ENCODE results near the gene SIPA1L2. TPM values are rescaled to one million over a fixed set of nuclear protein-coding genes. Genes with fewer than 3 reads are reported as not detected.

The SIPA1L2 gene
- total and polyA plus RNA-seq, 10 of the 15 experiments (the other 5 are each of a cell fraction or from before 2014, with no cell fraction given) = 0.01 to 0.18 TPM; not detected in 8

DNA sequence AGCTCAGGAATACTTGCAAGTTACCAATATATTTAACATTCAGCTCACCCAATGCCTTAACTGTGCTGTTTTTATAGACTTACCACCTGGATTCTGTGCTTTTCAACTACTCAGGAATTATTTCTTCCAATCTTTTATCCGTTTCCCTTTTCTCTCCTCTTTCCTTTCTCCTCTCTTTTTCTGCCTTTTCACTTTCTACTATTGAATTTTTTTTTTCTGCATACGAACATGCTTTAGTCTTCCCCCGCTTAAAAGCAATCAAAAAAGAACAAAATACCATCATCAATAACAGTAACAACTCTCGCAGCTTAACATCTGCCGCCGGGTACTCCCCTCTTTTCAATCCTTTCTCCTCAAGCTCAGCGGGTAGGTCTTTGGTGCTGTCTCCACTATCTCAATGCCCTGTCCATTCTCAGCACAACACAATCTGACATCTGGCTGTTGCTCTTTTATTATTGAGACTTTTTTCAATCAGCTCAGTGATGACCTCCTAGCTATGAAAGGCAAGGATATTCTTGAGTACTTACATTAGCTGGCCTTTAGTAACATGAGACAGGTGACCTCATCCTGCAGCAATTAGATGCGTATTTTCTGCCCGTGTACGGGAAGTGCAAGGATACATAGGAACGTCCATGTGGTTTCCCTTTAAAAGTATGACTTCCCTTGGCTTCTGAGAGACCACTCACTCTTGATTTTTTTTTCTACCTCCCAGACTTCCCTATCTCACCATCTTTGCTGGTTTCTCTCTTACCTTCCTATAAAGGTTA, 40.2 kb upstream of the SIPA1L2 start:
- Histone ChIP-seq H3K9ac (ENCODE audit: control insufficient read depth, insufficient read depth, low read length) (no peak overlapping the region), H3K27me3 (replicated peaks in 1 of 2; ENCODE audit: control insufficient read depth in 2 of 2, insufficient read depth in 2 of 2, low read length in 1 of 2) (no peaks in the 10 kb centered on the region; a peak in 1 of 4 replicates), H2AFZ (ENCODE audit: control insufficient read depth, low read depth, low read length) (no peak overlapping the region), H3K27ac (ENCODE audit: control insufficient read depth, insufficient read depth) (no peak overlapping the region), H3K4me1 (ENCODE audit: control insufficient read depth, insufficient read depth, low read length) (no peaks in the 10 kb centered on the region), H3K9me3 (replicated peaks; ENCODE audit: control insufficient read depth, insufficient read depth, low read length) (no peaks in the 10 kb centered on the region), H4K20me1 (ENCODE audit: control insufficient read depth, insufficient read depth) (no peaks in the 10 kb centered on the region), H3K79me2 (ENCODE audit: control insufficient read depth, insufficient read depth, low read length) (no peaks in the 10 kb centered on the region), H3K36me3 (ENCODE audit: control insufficient read depth in 2 of 2, insufficient read depth in 2 of 2, low read length in 1 of 2) (no peaks in the 10 kb centered on the region), H3K4me3 (no peak overlapping the region), H3K4me2 (ENCODE audit: control insufficient read depth, insufficient read depth) (no peak overlapping the region)
- ChIA-PET RAD21 (ENCODE audit: unreplicated experiment) (no interaction called here), SMC1A (ENCODE audit: uncharacterized antibody, unreplicated experiment) (no interaction called here), CTCF (no interaction called here), POLR2A (no interaction called here)
- ATAC-seq (no peak), DNase-seq (ENCODE audit: low read depth, low spot score) (no peak), FAIRE-seq (no peak)
- no TSS peak for BruUV-seq (replicated peaks)
- TF ChIP-seq POLR2A (IDR thresholded peaks at IDR 0.05; ENCODE audit: low read depth, low read length) (no peak), MLLT1 (IDR thresholded peaks at IDR 0.05) (no peak), SUZ12 (IDR thresholded peaks at IDR 0.05; ENCODE audit: unreplicated experiment) (no peak), POLR2AphosphoS2 (IDR thresholded peaks at IDR 0.05; ENCODE audit: low read depth, low read length) (no peak), MTA2 (IDR thresholded peaks at IDR 0.05; ENCODE audit: low read depth) (no peak), BCL11A (IDR thresholded peaks at IDR 0.05; ENCODE audit: low read depth, low read length) (no peak), NFIC (IDR thresholded peaks at IDR 0.05; ENCODE audit: low read depth, low read length) (no peak), LARP7 (IDR thresholded peaks at IDR 0.05) (no peak), CTCF (IDR thresholded peaks at IDR 0.05 in 2 of 3, conservative IDR thresholded peaks at IDR 0.05 in 1 of 3; ENCODE audit: control insufficient read depth in 2 of 3, extremely low read depth in 1 of 3, insufficient read depth in 1 of 3, low read depth in 3 of 3, low read length in 3 of 3) (no peak), SREBF2 (IDR thresholded peaks at IDR 0.05; ENCODE audit: low read length) (no peak)
- TF ChIP-seq, protein P1, sequence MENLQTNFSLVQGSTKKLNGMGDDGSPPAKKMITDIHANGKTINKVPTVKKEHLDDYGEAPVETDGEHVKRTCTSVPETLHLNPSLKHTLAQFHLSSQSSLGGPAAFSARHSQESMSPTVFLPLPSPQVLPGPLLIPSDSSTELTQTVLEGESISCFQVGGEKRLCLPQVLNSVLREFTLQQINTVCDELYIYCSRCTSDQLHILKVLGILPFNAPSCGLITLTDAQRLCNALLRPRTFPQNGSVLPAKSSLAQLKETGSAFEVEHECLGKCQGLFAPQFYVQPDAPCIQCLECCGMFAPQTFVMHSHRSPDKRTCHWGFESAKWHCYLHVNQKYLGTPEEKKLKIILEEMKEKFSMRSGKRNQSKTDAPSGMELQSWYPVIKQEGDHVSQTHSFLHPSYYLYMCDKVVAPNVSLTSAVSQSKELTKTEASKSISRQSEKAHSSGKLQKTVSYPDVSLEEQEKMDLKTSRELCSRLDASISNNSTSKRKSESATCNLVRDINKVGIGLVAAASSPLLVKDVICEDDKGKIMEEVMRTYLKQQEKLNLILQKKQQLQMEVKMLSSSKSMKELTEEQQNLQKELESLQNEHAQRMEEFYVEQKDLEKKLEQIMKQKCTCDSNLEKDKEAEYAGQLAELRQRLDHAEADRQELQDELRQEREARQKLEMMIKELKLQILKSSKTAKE (IDR thresholded peaks at IDR 0.05; ENCODE audit: low read depth, poor library complexity, severe bottlenecking) = no peak
- intact Hi-C loops (cut with micrococcal nuclease; ENCODE audit: unreplicated experiment) (no loop called here), in situ Hi-C loops (cut with MboI) (no loop called here)
- 23% methylated on average over 11 of the region's 11 CpGs for WGBS (ENCODE audit: insufficient coverage, insufficient replicate concordance, low lambda C conversion rate, missing lambda C conversion rate)

Measured in GM12878 (cell line).